Right ventricle myocardium inferior (tissue), 1 donor: ENCODE results near the gene C1orf159. TPM values are rescaled to one million over a fixed set of nuclear protein-coding genes. Genes with fewer than 3 reads are reported as not detected.
A peak's percentile ranks its signal among the peaks of the same experiment; 100 is the strongest.
"Not testable (repeated sequence)": the region's sequence is repeated elsewhere in the genome, so short reads cannot be mapped to it uniquely, and the experiment has no call there.

Experiments used
- ATAC-seq: fragments of 200-7000 bp; cut with Tn5 transposase; one replicate; pipeline ENCODE4 v1.9.1; 2020; ENCODE audit warnings: mild to moderate bottlenecking, moderate library complexity
- DNase-seq: peaks from one replicate; pipeline ENCODE4 v3.0.0; 2021; ENCODE audit errors: missing footprints
- intact Hi-C: fragments of 100-400 bp; cut with DNase I; formaldehyde crosslinking; loops from one replicate; pipeline ENCODE4 v1.11.0; 2022
- total RNA-seq: library from RNA; stranded (reverse); fragmentation: NEBNext Ultra II Directional; extraction: Animal tissue kit (Norgen Biotek cat#: 25700); gene quantifications from one replicate; pipeline ENCODE4 v1.2.1, GENCODE V29; 2021
- donor health status: DM: no; HTN: yes; CAD: no; lungs with severe emphysema.

Gene C1orf159
- total RNA-seq, 1 donor from 2014 or later: 2.9 TPM

- no peak for DNase-seq
- intact Hi-C loops: no loop called here
- no peak for ATAC-seq
These were observed 27.7 kb downstream of the C1orf159 start for GRCh38 chr1:1088029-1088800.

DNA sequence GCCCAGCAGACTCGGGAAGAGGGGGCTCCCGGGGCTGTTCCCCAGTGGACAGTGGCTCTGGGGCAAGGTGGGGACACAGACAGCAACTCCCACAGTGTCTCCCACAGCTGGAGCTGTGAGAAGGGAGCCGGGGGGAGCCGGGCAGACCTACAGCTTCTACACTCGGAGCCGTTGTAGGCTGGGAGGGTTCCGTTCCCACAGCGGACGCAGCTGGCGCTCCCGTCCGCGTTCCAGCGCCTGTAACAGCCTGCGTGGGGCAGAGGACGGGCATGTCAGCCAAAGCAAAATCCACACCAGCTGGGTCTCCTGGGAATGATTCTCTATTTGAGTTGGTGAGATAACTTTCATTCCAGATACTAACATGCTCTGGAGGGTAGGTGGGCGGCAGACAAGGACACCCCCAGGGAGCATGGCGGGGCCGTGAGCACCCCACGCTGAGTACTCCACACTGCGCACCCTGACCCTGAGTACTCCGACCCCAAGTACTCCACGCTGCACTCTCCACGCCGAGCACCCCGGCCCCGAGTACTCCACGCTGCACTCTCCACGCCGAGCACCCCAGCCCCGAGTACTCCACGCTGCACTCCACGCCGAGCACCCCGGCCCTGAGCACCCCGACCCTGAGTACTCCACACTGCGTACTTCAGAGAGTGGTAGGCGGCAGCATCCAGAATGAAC is 28.4 kb downstream of the C1orf159 start:
- intact Hi-C loops: no loop called here
- ATAC-seq: no peak
- DNase-seq: no peak

GRCh38 chr1:1086911-1087341 is 29.0 kb downstream of the C1orf159 start:
- ATAC-seq (no peak), DNase-seq (no peak)
- intact Hi-C loops: no loop called here

GRCh38 chr1:1085911-1086841 is 29.7 kb downstream of the C1orf159 start:
- no peak for DNase-seq
- no peak for ATAC-seq
- intact Hi-C loops: no loop called here

DNA sequence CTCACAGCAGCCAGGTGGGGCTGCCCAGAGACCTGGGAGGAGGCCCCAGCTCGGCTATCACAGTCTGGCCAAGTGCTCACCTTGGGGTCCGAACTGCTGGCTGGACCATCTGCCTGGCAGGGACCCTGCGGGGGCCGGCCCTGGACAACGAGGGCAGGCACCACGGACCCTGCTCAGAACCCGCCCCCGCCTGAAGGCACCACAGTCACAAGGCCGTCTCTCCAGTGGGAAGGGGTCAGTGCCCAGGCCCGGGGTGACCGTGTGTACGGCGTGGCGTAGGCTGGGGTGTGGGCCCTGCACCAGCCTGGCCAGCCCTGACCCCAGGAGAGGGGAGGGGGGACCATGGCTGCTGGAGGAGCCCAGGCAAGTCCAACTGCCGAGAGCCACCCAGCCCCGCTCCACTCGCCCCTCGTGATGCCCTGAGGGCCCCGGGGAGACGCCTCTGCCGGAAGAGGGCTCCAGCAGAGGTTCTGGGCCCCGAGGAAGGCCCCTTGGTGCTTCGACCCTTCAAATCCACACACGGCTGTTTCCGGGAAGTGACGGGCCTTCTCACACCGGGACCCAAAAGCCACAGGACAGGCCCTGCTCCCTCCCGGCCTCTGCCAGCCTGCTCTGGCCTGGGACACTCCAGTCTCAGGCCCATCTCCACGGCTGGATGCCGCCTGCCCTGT is 30.6 kb downstream of the C1orf159 start:
- no peak for ATAC-seq
- intact Hi-C loops: no loop called here
- DNase-seq: no peak

- ATAC-seq (no peak), DNase-seq (no peak)
- intact Hi-C loops: no loop called here
These were observed 31.3 kb downstream of the C1orf159 start for GRCh38 chr1:1084372-1085170.

- ATAC-seq (no peak), DNase-seq (no peak)
- intact Hi-C loops: no loop called here
These were observed 32.2 kb downstream of the C1orf159 start for GRCh38 chr1:1083416-1084371.

DNA sequence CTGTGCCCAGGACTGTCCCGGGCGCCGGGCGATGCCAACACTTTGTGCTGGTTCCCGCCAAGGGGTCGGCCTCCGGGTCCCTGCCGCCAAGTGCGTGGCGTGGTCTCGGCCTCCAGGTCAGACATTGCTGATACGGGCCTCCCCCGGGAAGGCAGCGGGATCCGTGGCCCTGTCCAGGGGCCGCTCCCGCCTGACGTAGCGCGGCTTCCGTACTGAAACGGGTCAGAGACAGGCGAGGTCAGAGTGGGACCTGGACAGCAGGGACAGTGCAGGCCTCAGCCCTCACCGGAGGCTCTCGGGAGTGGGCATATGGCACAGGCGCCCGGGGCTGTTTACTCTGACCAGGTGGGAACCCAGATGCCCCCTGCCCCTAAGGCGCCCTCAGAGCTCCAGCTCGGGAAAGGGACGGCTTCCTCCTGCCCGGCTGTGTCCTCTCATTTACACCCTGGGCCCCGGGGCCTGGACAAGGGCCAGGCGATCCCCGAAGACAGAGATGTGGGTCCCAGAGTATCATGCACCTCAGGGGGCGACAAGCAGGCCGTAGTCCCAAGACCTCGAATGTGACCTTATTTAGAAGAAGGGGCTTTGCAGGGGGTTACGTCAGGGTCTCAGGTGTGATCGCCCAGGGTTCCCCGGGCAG is 33.0 kb downstream of the C1orf159 start:
- intact Hi-C loops: no loop called here
- ATAC-seq (no peak), DNase-seq (no peak)

- DNase-seq (no peak), ATAC-seq (no peak)
- intact Hi-C loops: no loop called here
These were observed 33.6 kb downstream of the C1orf159 start for GRCh38 chr1:1082239-1082775.

GRCh38 chr1:1081311-1082238 is 34.3 kb downstream of the C1orf159 start:
- DNase-seq: no peak
- intact Hi-C loops: no loop called here
- no peak for ATAC-seq

DNA sequence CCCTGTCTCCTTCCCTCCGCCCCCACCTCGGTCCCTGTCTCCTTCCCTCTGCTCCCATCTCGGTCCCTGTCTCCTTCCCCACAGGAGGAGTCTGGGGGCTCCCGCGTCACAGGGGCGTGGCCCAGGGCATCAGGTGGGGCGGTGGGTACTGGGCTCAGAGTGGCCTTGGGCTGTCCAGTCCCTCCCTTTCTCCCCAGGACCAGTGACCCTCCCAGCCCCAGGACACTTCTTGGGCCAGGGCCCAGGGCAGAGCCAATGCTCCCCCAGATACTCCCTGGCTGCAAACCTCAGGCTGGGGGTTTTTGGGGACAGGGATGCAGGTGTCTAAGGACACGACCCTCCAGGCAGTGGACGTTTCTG is 35.0 kb downstream of the C1orf159 start:
- intact Hi-C loops: no loop called here
- ATAC-seq (no peak), DNase-seq (no peak)

DNA sequence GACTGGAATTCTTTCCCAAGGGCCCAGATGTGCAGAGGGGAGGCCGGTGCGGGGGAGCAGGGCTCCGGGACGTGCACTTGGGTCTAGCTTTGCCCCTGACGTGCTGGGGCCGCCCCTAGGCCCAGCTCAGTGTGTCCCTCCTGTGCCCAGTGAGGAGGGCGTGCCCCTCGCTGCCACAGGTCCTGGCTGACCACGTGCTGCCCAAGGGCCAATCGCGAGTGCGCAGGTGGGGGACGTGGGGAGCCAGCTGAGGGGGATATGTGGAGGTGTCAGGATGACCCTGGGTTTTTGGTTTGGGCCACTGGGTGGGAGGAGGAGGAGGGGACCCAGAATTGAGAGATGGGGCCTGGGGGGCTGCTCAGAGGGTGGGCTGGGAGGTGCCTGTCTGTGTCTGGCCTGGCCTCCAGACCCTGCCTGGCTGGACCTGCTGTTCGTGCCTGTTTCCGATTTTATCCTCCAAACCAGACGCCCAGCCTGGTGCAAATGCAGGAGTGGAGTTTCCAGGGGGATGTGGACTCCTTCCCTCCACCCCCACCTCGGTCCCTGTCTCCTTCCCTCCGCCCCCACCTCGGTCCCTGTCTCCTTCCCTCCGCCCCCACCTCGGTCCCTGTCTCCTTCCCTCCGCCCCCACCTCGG is 35.6 kb downstream of the C1orf159 start:
- ATAC-seq: peak; percentile 91
- DNase-seq: peak; percentile 79
- intact Hi-C loops: no loop called here

DNA sequence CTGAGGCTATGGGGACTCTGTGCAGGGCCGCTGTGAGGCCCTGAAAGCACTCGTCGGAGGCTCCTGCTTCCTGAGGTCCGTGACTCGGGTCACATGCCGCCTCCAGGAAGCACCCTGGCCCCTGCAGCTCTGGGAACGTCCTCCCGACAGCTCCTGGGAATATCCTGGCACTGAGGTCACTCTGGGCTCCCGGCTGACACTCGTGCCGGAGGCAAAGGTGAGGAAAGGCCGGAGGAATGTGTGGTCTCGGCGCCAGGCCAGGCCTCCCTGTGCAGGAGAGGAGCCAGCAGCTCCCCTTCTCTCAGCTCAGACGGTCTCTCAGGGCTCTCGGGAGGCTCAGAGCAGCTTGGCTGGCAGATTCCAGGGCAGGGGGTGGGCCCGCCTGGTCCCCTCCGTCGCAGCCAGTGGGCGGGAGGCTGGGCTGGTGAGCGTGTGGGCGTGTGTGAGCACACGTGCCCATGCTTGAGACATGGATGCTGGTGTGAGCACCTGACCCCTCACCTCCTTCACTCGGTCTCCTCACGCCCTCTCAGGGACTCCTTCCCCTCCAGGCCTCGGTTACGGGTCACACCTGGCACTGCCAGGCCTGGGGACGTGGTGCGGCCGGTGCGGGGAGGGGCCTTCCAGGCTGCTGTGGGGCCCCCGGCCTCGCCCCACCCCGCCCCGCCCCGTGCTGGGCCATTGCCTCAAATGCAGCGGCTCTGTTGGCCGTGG is 36.3 kb downstream of the C1orf159 start:
- intact Hi-C loops: no loop called here
- no peak for DNase-seq
- peak; percentile 60 for ATAC-seq

GRCh38 chr1:1077396-1077795 is 38.5 kb downstream of the C1orf159 start:
- intact Hi-C loops, DNase-seq, ATAC-seq: not testable (repeated sequence)
